ENCODE measurements around the gene C1orf226.

DNA sequence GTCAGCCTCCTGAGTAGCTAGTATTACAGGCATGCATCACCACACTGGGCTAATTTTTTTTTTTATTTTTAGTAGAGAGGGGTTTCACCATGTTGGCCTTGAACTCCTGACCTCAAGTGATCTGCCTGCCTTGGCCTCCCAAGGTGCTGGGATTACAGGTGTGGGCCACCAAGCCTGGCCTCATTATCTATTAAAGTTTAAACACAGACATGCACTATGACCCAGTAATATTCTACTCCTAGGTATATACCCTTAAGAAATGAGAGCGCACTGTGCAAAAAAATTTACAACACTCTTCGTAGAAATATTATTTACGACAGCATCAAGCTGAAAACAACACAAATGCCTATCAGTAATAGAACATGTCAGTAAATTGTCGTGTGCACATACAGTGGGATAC is 49.1 kb downstream of the C1orf226 start:
- no peak for TF ChIP-seq EGR1 (IDR thresholded peaks at IDR 0.05)
- no peak for TF ChIP-seq YY1 (IDR thresholded peaks at IDR 0.05; ENCODE audit: low read depth)
- TF ChIP-seq ZBTB7A (IDR thresholded peaks at IDR 0.05; ENCODE audit: low read depth): no peak
- no peak for TF ChIP-seq CREB1 (IDR thresholded peaks at IDR 0.05; ENCODE audit: low read depth)
- TF ChIP-seq CEBPB (IDR thresholded peaks at IDR 0.05): no peak
